H1 (cell line): ENCODE measurements around the gene NKPD1. TPM values are rescaled to one million over a fixed set of nuclear protein-coding genes. Genes with fewer than 3 reads are reported as not detected.

ENCODE experiments used
- CHD2 ChIP-seq: IDR thresholded peaks from 2 replicates; pipeline ENCODE4 v1.6.1; 2012; ENCODE audit warnings: low read length, improper control_type of control experiment
- CREB1 ChIP-seq: IDR thresholded peaks from 2 replicates; pipeline ENCODE4 v1.6.1; 2012; ENCODE audit warnings: inconsistent platforms
- EZH2 ChIP-seq: fragments of 200-600 bp; sonication (generic); IDR thresholded peaks from 2 replicates; pipeline ENCODE4 v1.7.1; 2012; ENCODE audit warnings: low read depth, mild to moderate bottlenecking, moderate library complexity, low read length, inconsistent platforms; ENCODE audit not compliant: severe bottlenecking
- HDAC2 ChIP-seq, 2 experiments: fragments of 300-600 bp in 1 of 2; sonication (generic) in 1 of 2; IDR thresholded peaks; 2 replicates each; pipeline ENCODE4 v1.6.1; 2011 to 2012; ENCODE audit warnings: low read depth in 2 of 2, low read length in 2 of 2, mild to moderate bottlenecking in 2 of 2, moderate library complexity in 2 of 2, borderline replicate concordance in 1 of 2, inconsistent platforms in 1 of 2
- KDM4A ChIP-seq: IDR thresholded peaks from one replicate; pipeline ENCODE4 v1.7.1; 2012; ENCODE audit warnings: low read depth, mild to moderate bottlenecking, moderate library complexity, low read length, inconsistent platforms; ENCODE audit not compliant: severe bottlenecking
- RBBP5 ChIP-seq: IDR thresholded peaks from 2 replicates; pipeline ENCODE4 v1.7.1; 2012; ENCODE audit warnings: low read depth, mild to moderate bottlenecking, inconsistent platforms, low read length, moderate library complexity, borderline replicate concordance
- RNF2 ChIP-seq: fragments of 200-900, 300-1000 bp; sonication (generic); IDR thresholded peaks from 2 replicates; pipeline ENCODE4 v1.7.1; 2016; ENCODE audit warnings: borderline replicate concordance, low read depth, mild to moderate bottlenecking, antibody characterized with exemption, low read length; ENCODE audit not compliant: poor library complexity, severe bottlenecking; ENCODE audit errors: missing control alignments
- polyA plus RNA-seq, 7 experiments: library from polyadenylated mRNA; depleted of rRNA in 3 of 7; stranded (reverse) in 5 of 7; unstranded in 2 of 7; fragments of >200 nt in 5 of 7; fragments of 200-250 nt in 2 of 7; gene quantifications; 1 replicate in 5 of 7; 2 replicates in 1 of 7; 4 replicates in 1 of 7; pipeline versions ENCODE4 v1.2.1 to v1.2.3, GENCODE V29; 2011 to 2013; ENCODE audit warnings: missing spikeins in 2 of 7, mixed read lengths in 2 of 7
- total RNA-seq: library from RNA; stranded (reverse); fragmentation: NEBNext Ultra II Directional; extraction: Animal tissue kit (Norgen Biotek cat#: 25700); gene quantifications from 2 replicates; pipeline ENCODE4 v1.2.1, GENCODE V29; 2021
- TF ChIP-seq, protein P1 (sequence below): IDR thresholded peaks from 2 replicates; pipeline ENCODE4 v1.6.1; 2012; ENCODE audit warnings: inconsistent platforms

NKPD1 gene
- total and polyA plus RNA-seq, 2 of the 8 experiments (the other 6 are each of a cell fraction or from before 2014, with no cell fraction given), result 0.30 to 0.39 TPM

- TF ChIP-seq, protein P1, sequence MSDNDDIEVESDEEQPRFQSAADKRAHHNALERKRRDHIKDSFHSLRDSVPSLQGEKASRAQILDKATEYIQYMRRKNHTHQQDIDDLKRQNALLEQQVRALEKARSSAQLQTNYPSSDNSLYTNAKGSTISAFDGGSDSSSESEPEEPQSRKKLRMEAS, result peak; percentile 92
- TF ChIP-seq HDAC2 (IDR thresholded peaks at IDR 0.05; ENCODE audit: borderline replicate concordance in 1 of 2, low read depth in 2 of 2, low read length in 2 of 2), result peak in 1 of 2 experiments; percentile 34; a peak in 1 of 4 replicates
- TF ChIP-seq CHD2, result peak; percentile 71
- TF ChIP-seq KDM4A, result no peak
- TF ChIP-seq CREB1, result peak; percentile 86
- TF ChIP-seq EZH2, result peak; percentile 29
- TF ChIP-seq RNF2, result peak; percentile 15
- TF ChIP-seq RBBP5, result 0 out of 2 replicates have a peak, but pooled peaks have one; percentile 48
- TF ChIP-seq, all 59 proteins: peak for 11
Measured at GRCh38 chr19:45152504-45153338, 8.1 kb downstream of the NKPD1 start (continued).
